HepG2 (cell line): ENCODE results near the gene PPP2R1B. TPM values are rescaled to one million over a fixed set of nuclear protein-coding genes. Genes with fewer than 3 reads are reported as not detected.

ENCODE experiments used
- ATAC-seq: fragments of 200-7000 bp; cut with Tn5 transposase; 3 replicates; pipeline ENCODE4 v1.9.1; 2020; ENCODE audit warnings: mild to moderate bottlenecking, moderate library complexity
- BruUV-seq: library from RNA; stranded (reverse); fragments of 400-500 nt; replicated peaks from 2 replicates; lab custom pipeline; 2021; lab: Mats Ljungman, UMichigan
- CTCF ChIA-PET: fragments of 300-600 bp; formaldehyde crosslinking; extraction: SDS; loops from one replicate; lab custom pipeline; 2021; ENCODE audit warnings: low total read pairs, inconsistent platforms, low intra/inter-chr PET ratio; lab: Yijun Ruan, JAX
- POLR2A ChIA-PET: fragments of 350-600 bp; sonication (Branson Sonifier 250); formaldehyde crosslinking; loops from one replicate; lab custom pipeline; 2020; ENCODE audit warnings: antibody characterized with exemption, inconsistent platforms; lab: Yijun Ruan, JAX
- DNase-seq: peaks from one replicate; pipeline ENCODE4 v3.0.0-alpha.2; 2015; ENCODE audit warnings: low spot score
- FAIRE-seq: peaks from 3 replicates; lab custom pipeline; 2011; peaks lifted over from hg19 to GRCh38; lab: Jason Lieb, UNC
- H2AFZ ChIP-seq: one replicate; pipeline ENCODE4 v1.6.1; 2011; ENCODE audit warnings: low read length, inconsistent platforms
- H3K27ac ChIP-seq: fragments of 300-600 bp; 3 replicates; pipeline ENCODE4 v1.8.0; 2011; ENCODE audit warnings: mixed run types, mild to moderate bottlenecking, mixed read lengths, low read length, inconsistent platforms; ENCODE audit not compliant: insufficient read depth; ENCODE audit errors: extremely low read length
- H3K27me3 ChIP-seq, 2 experiments: fragments of 200-600 bp in 1 of 2; 2 replicates in 1 of 2; 3 replicates in 1 of 2; pipeline versions ENCODE4 v1.6.0 to v1.8.0; 2011; ENCODE audit warnings: low read length in 2 of 2, mild to moderate bottlenecking in 2 of 2, moderate library complexity in 2 of 2, inconsistent platforms in 1 of 2; ENCODE audit not compliant: insufficient read depth in 2 of 2, control insufficient read depth in 1 of 2
- H3K36me3 ChIP-seq, 2 experiments: fragments of 200-600 bp in 1 of 2; replicated peaks in 1 of 2; 2 replicates in 1 of 2; 3 replicates in 1 of 2; pipeline versions ENCODE4 v1.5.1 to v1.8.0; 2011; ENCODE audit warnings: low read length in 2 of 2, inconsistent platforms in 1 of 2; ENCODE audit not compliant: insufficient read depth in 2 of 2, control insufficient read depth in 1 of 2
- H3K4me1 ChIP-seq: 2 replicates; pipeline ENCODE4 v1.5.1; 2012; ENCODE audit warnings: low read length, inconsistent platforms; ENCODE audit not compliant: insufficient read depth
- H3K4me2 ChIP-seq: 2 replicates; pipeline ENCODE4 v1.6.0; 2011; ENCODE audit warnings: low read depth, low read length, inconsistent platforms
- H3K4me3 ChIP-seq, 3 experiments: fragments of 200-600 bp in 1 of 3; sonication (generic), shearing (Covaris generic) in 1 of 3; replicated peaks in 1 of 3; 2 replicates each; pipeline ENCODE4 v1.5.1; 2011 to 2016; ENCODE audit warnings: low read length in 3 of 3, inconsistent platforms in 2 of 3, low read depth in 2 of 3, mild to moderate bottlenecking in 2 of 3, control low read depth in 1 of 3, mixed read lengths in 1 of 3; ENCODE audit not compliant: insufficient read depth in 1 of 3
- H3K79me2 ChIP-seq: one replicate; pipeline ENCODE4 v1.6.1; 2011; ENCODE audit warnings: low read length, inconsistent platforms; ENCODE audit not compliant: insufficient read depth
- H3K9ac ChIP-seq: 2 replicates; pipeline ENCODE4 v1.6.0; 2011; ENCODE audit warnings: mild to moderate bottlenecking, low read depth, low read length, inconsistent platforms; ENCODE audit not compliant: insufficient read depth
- H3K9me3 ChIP-seq: 2 replicates; pipeline ENCODE4 v1.5.1; 2012; ENCODE audit warnings: mild to moderate bottlenecking, low read length
- H4K20me1 ChIP-seq: 2 replicates; pipeline ENCODE4 v1.6.0; 2011; ENCODE audit warnings: inconsistent platforms, mild to moderate bottlenecking, low read length, moderate library complexity; ENCODE audit not compliant: insufficient read depth
- BHLHE40 ChIP-seq: IDR thresholded peaks from 2 replicates; pipeline ENCODE4 v1.6.1; 2011; ENCODE audit warnings: low read length, improper control_type of control experiment
- CEBPB ChIP-seq: IDR thresholded peaks from 2 replicates; pipeline ENCODE4 v1.6.1; 2011; ENCODE audit warnings: low read depth, low read length, improper control_type of control experiment, borderline replicate concordance
- CEBPG ChIP-seq: IDR thresholded peaks from 2 replicates; pipeline ENCODE4 v1.6.1; 2016
- FOXA3 ChIP-seq: IDR thresholded peaks from 2 replicates; pipeline ENCODE4 v1.6.1; 2016; ENCODE audit warnings: missing genetic modification reagents, missing compliant biosample characterization
- GATAD2A ChIP-seq: IDR thresholded peaks from 2 replicates; pipeline ENCODE4 v1.6.1; 2016
- SOX13 ChIP-seq, 3 experiments: fragments of 450-650 bp in 1 of 3; sonication (generic) in 1 of 3; formaldehyde crosslinking in 1 of 3; IDR thresholded peaks in 2 of 3; conservative IDR thresholded peaks in 1 of 3; 2 replicates each; pipeline versions ENCODE4 v1.5.0 to v1.6.1; 2016 to 2020; ENCODE audit warnings: antibody characterized with exemption in 1 of 3, mild to moderate bottlenecking in 1 of 3, missing compliant biosample characterization in 1 of 3, missing genetic modification reagents in 1 of 3, moderate library complexity in 1 of 3
- SOX5 ChIP-seq: IDR thresholded peaks from 2 replicates; pipeline ENCODE4 v1.6.1; 2016; ENCODE audit warnings: borderline replicate concordance
- SOX6 ChIP-seq, 2 experiments: fragments of 450-650 bp in 1 of 2; sonication (generic) in 1 of 2; formaldehyde crosslinking in 1 of 2; IDR thresholded peaks; 2 replicates each; pipeline versions ENCODE4 v1.4.0 to v1.6.1; 2017 to 2020; ENCODE audit warnings: antibody characterized with exemption in 1 of 2, mild to moderate bottlenecking in 1 of 2, missing genetic modification reagents in 1 of 2
- TCF7L2 ChIP-seq: IDR thresholded peaks from 2 replicates; pipeline ENCODE4 v1.6.1; 2011; ENCODE audit warnings: mild to moderate bottlenecking, low read depth, low read length, moderate library complexity
- ZNF205 ChIP-seq: IDR thresholded peaks from 2 replicates; pipeline ENCODE4 v1.6.1; 2018; ENCODE audit warnings: missing biosample characterization, missing genetic modification reagents
- ZNF362 ChIP-seq: sonication (generic); formaldehyde crosslinking; IDR thresholded peaks from 2 replicates; pipeline ENCODE4 v1.4.0; 2020; ENCODE audit warnings: missing genetic modification reagents, mild to moderate bottlenecking, borderline replicate concordance
- WGBS: methylation state at CpG from one replicate; pipeline ENCODE4 v1.1.6; 2017; ENCODE audit warnings: low lambda C conversion rate; 5-methylcytosine and 5-hydroxymethylcytosine counted together
- in situ Hi-C: cut with HindIII; loops from 2 replicates; pipeline ENCODE4 v1.10.0; 2017; ENCODE audit warnings: low pct_unique_long_range_greater_than_20kb; ENCODE audit not compliant: extremely low pct_ligation_motif_present
- intact Hi-C: fragments of 100-400 bp; cut with micrococcal nuclease; formaldehyde crosslinking; loops from one replicate; pipeline ENCODE4 v1.10.0; 2022; ENCODE audit not compliant: unreplicated experiment
- polyA plus RNA-seq, 8 experiments: library from polyadenylated mRNA; depleted of rRNA in 3 of 8; stranded (reverse) in 7 of 8; unstranded in 1 of 8; fragments of >200 nt; fragmentation: Illumina TruSeq in 4 of 8; extraction: Trizol in 4 of 8; gene quantifications; 2 replicates each; pipeline versions ENCODE4 v1.2.1 to v1.2.3, GENCODE V29; 2011 to 2016; ENCODE audit warnings: low read depth in 4 of 8, missing spikeins in 1 of 8, mixed read lengths in 1 of 8; ENCODE audit not compliant: insufficient read depth in 1 of 8
- total RNA-seq, 5 experiments: library from RNA; depleted of rRNA; stranded (reverse); fragments of >200 nt; fragmentation: Illumina TruSeq; extraction: Trizol; gene quantifications; 2 replicates each; pipeline ENCODE4 v1.2.3, GENCODE V29; 2016; ENCODE audit warnings: low read depth in 1 of 5

PPP2R1B gene
- total and polyA plus RNA-seq, 2 of the 13 experiments (the other 11 are each of a cell fraction or from before 2014, with no cell fraction given), result 22.1 to 56.8 TPM

GRCh38 chr11:111707039-111707690 is 59.0 kb downstream of the PPP2R1B start:
- FAIRE-seq (no peak), DNase-seq (peak; percentile 24), ATAC-seq (no peak)
- ChIA-PET CTCF (no interaction called here), POLR2A (interaction anchor here (0.7 kb wide), 1 partner anchor 20 kb away, joined by 3 read pairs; no protein-coding TSS in a partner anchor)
- 71% methylated on average over 9 of the region's 9 CpGs for WGBS
- H3K36me3 ChIP-seq, result peaks cover 23 to 68% of the 10 kb centered on the region in 2 experiments
- H3K4me2 ChIP-seq, result no peak overlapping the region
- no peak overlapping the region for H3K9ac ChIP-seq
- no peaks in the 10 kb centered on the region for H3K9me3 ChIP-seq
- 0 out of 2 replicates have a peak, but pooled peaks have one; percentile 8 for TF ChIP-seq FOXA3 (CRISPR knock-in tag)
- no peak for TF ChIP-seq TCF7L2
- TF ChIP-seq CEBPB, result peak; percentile 45; the same call in 1 of the 2 replicates
- no peak for TF ChIP-seq ZNF362 (CRISPR knock-in tag)
- peak; percentile 57 for TF ChIP-seq CEBPG
- no peak for TF ChIP-seq ZNF205 (CRISPR knock-in tag)
- TF ChIP-seq SOX6 (IDR thresholded peaks at IDR 0.05), result no peak
- peak; percentile 67 for TF ChIP-seq SOX6 (CRISPR knock-in tag; IDR thresholded peaks at IDR 0.05)
- TF ChIP-seq SOX5 (CRISPR knock-in tag), result peak; percentile 26; the same call in 1 of the 2 replicates
- TF ChIP-seq GATAD2A (CRISPR knock-in tag), result peak; percentile 26; the same call in 1 of the 2 replicates
- peak; percentile 56; the same call in 1 of the 2 replicates for TF ChIP-seq BHLHE40
- TF ChIP-seq SOX13 (IDR thresholded peaks at IDR 0.05), result no peak
- peak in 1 of 2 experiments; percentile 73; a peak in 2 of 4 replicates for TF ChIP-seq SOX13 (CRISPR knock-in tag; conservative IDR thresholded peaks at IDR 0.05 in 1 of 2, IDR thresholded peaks at IDR 0.05 in 1 of 2)
- no peak overlapping the region for H3K27ac ChIP-seq
- H3K27me3 ChIP-seq, result no peaks in the 10 kb centered on the region
- in situ Hi-C loops (no loop called here), intact Hi-C loops (no loop called here)
- BruUV-seq, result no TSS peak
- no peaks in the 10 kb centered on the region for H3K79me2 ChIP-seq
- H3K4me3 ChIP-seq, result no peak overlapping the region
- H3K4me1 ChIP-seq, result 0 out of 2 replicates have a peak, but pooled peaks cover 5% of the 10 kb centered on the region
- H4K20me1 ChIP-seq, result no peaks in the 10 kb centered on the region
- no peak overlapping the region for H2AFZ ChIP-seq
